Measurements from ENCODE around the gene COMP.

The COMP gene

GRCh38 chr19:18783958-18784785 is 6.9 kb downstream of the COMP start:
- in situ Hi-C loops (cut with MboI; ENCODE audit: low sequenced_read_pairs), result no loop called here

GRCh38 chr19:18782559-18783225 is 8.4 kb downstream of the COMP start:
- in situ Hi-C loops (cut with MboI; ENCODE audit: low sequenced_read_pairs), result no loop called here

- in situ Hi-C loops (cut with MboI; ENCODE audit: low sequenced_read_pairs), result no loop called here
Measured at GRCh38 chr19:18781885-18782527, 9.1 kb downstream of the COMP start.

- in situ Hi-C loops (cut with MboI; ENCODE audit: low sequenced_read_pairs), result no loop called here
Measured at GRCh38 chr19:18781047-18781600, 10.0 kb downstream of the COMP start.

- in situ Hi-C loops (cut with MboI; ENCODE audit: low sequenced_read_pairs), result no loop called here
Measured at GRCh38 chr19:18780631-18781030, 10.5 kb downstream of the COMP start.

- in situ Hi-C loops (cut with MboI; ENCODE audit: low sequenced_read_pairs), result no loop called here
Measured at GRCh38 chr19:18780081-18780480, 11.0 kb downstream of the COMP start.

- in situ Hi-C loops (cut with MboI; ENCODE audit: low sequenced_read_pairs), result no loop called here
Measured at GRCh38 chr19:18778826-18779495, 12.1 kb downstream of the COMP start.

- in situ Hi-C loops (cut with MboI; ENCODE audit: low sequenced_read_pairs), result no loop called here
Measured at GRCh38 chr19:18778076-18778389, 13.1 kb downstream of the COMP start.

GRCh38 chr19:18777301-18778075 is 13.6 kb downstream of the COMP start:
- in situ Hi-C loops (cut with MboI; ENCODE audit: low sequenced_read_pairs), result no loop called here

- in situ Hi-C loops (cut with MboI; ENCODE audit: low sequenced_read_pairs), result no loop called here
Measured at GRCh38 chr19:18776736-18777135, 14.4 kb downstream of the COMP start.

- in situ Hi-C loops (cut with MboI; ENCODE audit: low sequenced_read_pairs), result no loop called here
Measured at GRCh38 chr19:18776288-18776594, 14.9 kb downstream of the COMP start.

- in situ Hi-C loops (cut with MboI; ENCODE audit: low sequenced_read_pairs), result no loop called here
Measured at GRCh38 chr19:18775586-18776287, 15.4 kb downstream of the COMP start.

- in situ Hi-C loops (cut with MboI; ENCODE audit: low sequenced_read_pairs), result no loop called here
Measured at GRCh38 chr19:18774782-18775444, 16.2 kb downstream of the COMP start.

- in situ Hi-C loops (cut with MboI; ENCODE audit: low sequenced_read_pairs), result no loop called here
Measured at GRCh38 chr19:18774107-18774506, 17.0 kb downstream of the COMP start.

- in situ Hi-C loops (cut with MboI; ENCODE audit: low sequenced_read_pairs), result no loop called here
Measured at GRCh38 chr19:18773682-18774081, 17.4 kb downstream of the COMP start.

- in situ Hi-C loops (cut with MboI; ENCODE audit: low sequenced_read_pairs), result no loop called here
Measured at GRCh38 chr19:18772620-18773587, 18.2 kb downstream of the COMP start.

GRCh38 chr19:18771328-18772242 is 19.5 kb downstream of the COMP start:
- in situ Hi-C loops (cut with MboI; ENCODE audit: low sequenced_read_pairs), result no loop called here
